A673 (cell line): ENCODE results near the gene FSTL4. TPM values are rescaled to one million over a fixed set of nuclear protein-coding genes. Genes with fewer than 3 reads are reported as not detected.

ENCODE experiments used
- BruUV-seq: library from RNA; stranded (reverse); fragments of 400-500 nt; replicated peaks from 2 replicates; lab custom pipeline; 2021; lab: Mats Ljungman, UMichigan
- CTCF ChIA-PET: fragments of 300-600 bp; sonication (Branson Sonifier 250); formaldehyde crosslinking; loops from one replicate; lab custom pipeline; 2022; ENCODE audit warnings: antibody characterized with exemption; lab: Charles Lee
- POLR2A ChIA-PET: fragments of 300-600 bp; sonication (Branson Sonifier 250); formaldehyde crosslinking; loops from one replicate; lab custom pipeline; 2022; ENCODE audit warnings: antibody characterized with exemption; ENCODE audit not compliant: low non-redundant PET; lab: Charles Lee
- DNase-seq: peaks from one replicate; pipeline ENCODE4 v3.0.0-alpha.2; 2015; ENCODE audit warnings: low spot score
- H3K27ac ChIP-seq: fragments of 200-600 bp; sonication (generic); 2 replicates; pipeline ENCODE4 v1.5.1; 2016; ENCODE audit warnings: mixed run types, low read depth, mild to moderate bottlenecking, mixed read lengths, antibody characterized with exemption, low read length; ENCODE audit not compliant: poor library complexity, severe bottlenecking
- H3K27me3 ChIP-seq: fragments of 200-600 bp; sonication (generic); replicated peaks from 2 replicates; pipeline ENCODE4 v1.6.1; 2017; ENCODE audit warnings: mixed run types, low read depth, mild to moderate bottlenecking, mixed read lengths, antibody characterized with exemption, low read length; ENCODE audit not compliant: insufficient read depth, poor library complexity
- H3K36me3 ChIP-seq: fragments of 200-600 bp; sonication (generic); 2 replicates; pipeline ENCODE4 v1.6.1; 2016; ENCODE audit warnings: mixed run types, mild to moderate bottlenecking, mixed read lengths, antibody characterized with exemption, low read length; ENCODE audit not compliant: insufficient read depth, poor library complexity, severe bottlenecking
- H3K4me1 ChIP-seq: fragments of 200-600 bp; sonication (generic); 2 replicates; pipeline ENCODE4 v1.6.1; 2017; ENCODE audit warnings: mixed run types, mild to moderate bottlenecking, mixed read lengths, antibody characterized with exemption, low read length; ENCODE audit not compliant: insufficient read depth, poor library complexity, severe bottlenecking
- H3K4me3 ChIP-seq: fragments of 200-600 bp; sonication (generic); 2 replicates; pipeline ENCODE4 v1.5.1; 2016; ENCODE audit warnings: low read depth, mixed run types, mild to moderate bottlenecking, mixed read lengths, low read length; ENCODE audit not compliant: poor library complexity, severe bottlenecking
- H3K9me3 ChIP-seq: fragments of 200-600 bp; sonication (generic); 2 replicates; pipeline ENCODE4 v1.6.1; 2016; ENCODE audit warnings: mixed run types, low read depth, mild to moderate bottlenecking, mixed read lengths, antibody characterized with exemption, low read length; ENCODE audit not compliant: poor library complexity, severe bottlenecking
- EZH2 ChIP-seq: fragments of 200-600 bp; sonication (generic); IDR thresholded peaks from 2 replicates; pipeline ENCODE4 v1.6.1; 2017; ENCODE audit warnings: borderline replicate concordance, low read depth, mild to moderate bottlenecking, mixed read lengths, antibody characterized with exemption, low read length; ENCODE audit not compliant: poor library complexity, severe bottlenecking
- intact Hi-C: fragments of 100-400 bp; cut with micrococcal nuclease; formaldehyde crosslinking; loops from one replicate; pipeline ENCODE4 v1.10.0; 2022; ENCODE audit not compliant: unreplicated experiment
- total RNA-seq: library from RNA; stranded (reverse); gene quantifications from 2 replicates; pipeline ENCODE4 v1.2.3, GENCODE V29; 2021
- TF ChIP-seq, protein P1 (sequence below): fragments of 300-800, 200-600 bp; sonication (generic); conservative IDR thresholded peaks from 2 replicates; pipeline ENCODE4 v1.5.1; 2017; ENCODE audit warnings: low read depth, mild to moderate bottlenecking, antibody characterized with exemption, low read length, moderate library complexity, mixed read lengths

The FSTL4 gene
- total RNA-seq, 1 experiment from 2014 or later, result 0.86 TPM

DNA sequence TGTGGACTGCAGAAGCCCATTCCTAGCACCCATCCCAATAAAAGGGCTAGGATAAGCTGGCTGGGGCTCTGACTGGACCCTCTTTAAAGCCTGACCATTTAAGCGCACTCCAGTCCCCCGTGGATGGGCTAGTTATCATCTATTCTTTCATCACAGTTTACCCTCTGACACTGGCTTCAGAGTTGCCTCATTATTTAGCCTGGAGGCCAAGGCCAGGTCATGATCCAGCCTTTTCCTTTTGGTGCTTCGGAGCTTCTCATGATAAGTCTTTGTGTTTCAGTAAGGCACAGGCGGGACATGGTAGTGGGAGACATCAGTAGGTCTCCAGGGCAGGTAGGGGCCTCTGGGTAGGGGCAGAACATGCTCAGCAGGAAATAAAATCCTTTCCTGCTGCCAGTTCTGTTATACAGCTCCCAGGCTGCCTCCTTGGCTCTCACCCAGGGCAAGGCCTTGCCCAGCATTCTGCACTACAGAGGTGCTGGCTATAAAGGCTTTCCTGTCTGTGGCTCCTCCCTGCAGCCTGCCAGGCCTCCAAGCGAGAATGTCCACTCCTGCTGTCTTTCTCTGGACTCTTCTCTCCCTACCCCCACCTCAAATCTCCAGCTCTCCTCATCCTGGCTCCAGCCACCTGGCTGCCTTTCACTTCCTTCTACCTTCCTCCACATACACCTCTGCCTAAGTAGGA is 128.8 kb downstream of the FSTL4 start:
- Histone ChIP-seq H3K36me3 (no peaks in the 10 kb centered on the region), H3K4me3 (no peak overlapping the region), H3K27ac (no peak overlapping the region), H3K9me3 (no peaks in the 10 kb centered on the region), H3K4me1 (no peaks in the 10 kb centered on the region), H3K27me3 (no peaks in the 10 kb centered on the region)
- TF ChIP-seq, protein P1, sequence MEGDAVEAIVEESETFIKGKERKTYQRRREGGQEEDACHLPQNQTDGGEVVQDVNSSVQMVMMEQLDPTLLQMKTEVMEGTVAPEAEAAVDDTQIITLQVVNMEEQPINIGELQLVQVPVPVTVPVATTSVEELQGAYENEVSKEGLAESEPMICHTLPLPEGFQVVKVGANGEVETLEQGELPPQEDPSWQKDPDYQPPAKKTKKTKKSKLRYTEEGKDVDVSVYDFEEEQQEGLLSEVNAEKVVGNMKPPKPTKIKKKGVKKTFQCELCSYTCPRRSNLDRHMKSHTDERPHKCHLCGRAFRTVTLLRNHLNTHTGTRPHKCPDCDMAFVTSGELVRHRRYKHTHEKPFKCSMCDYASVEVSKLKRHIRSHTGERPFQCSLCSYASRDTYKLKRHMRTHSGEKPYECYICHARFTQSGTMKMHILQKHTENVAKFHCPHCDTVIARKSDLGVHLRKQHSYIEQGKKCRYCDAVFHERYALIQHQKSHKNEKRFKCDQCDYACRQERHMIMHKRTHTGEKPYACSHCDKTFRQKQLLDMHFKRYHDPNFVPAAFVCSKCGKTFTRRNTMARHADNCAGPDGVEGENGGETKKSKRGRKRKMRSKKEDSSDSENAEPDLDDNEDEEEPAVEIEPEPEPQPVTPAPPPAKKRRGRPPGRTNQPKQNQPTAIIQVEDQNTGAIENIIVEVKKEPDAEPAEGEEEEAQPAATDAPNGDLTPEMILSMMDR, result no peak
- no peak for TF ChIP-seq EZH2
- no TSS peak for BruUV-seq
- POLR2A ChIA-PET, result no interaction called here
- CTCF ChIA-PET, result no interaction called here
- intact Hi-C loops, result no loop called here
- DNase-seq, result no peak

DNA sequence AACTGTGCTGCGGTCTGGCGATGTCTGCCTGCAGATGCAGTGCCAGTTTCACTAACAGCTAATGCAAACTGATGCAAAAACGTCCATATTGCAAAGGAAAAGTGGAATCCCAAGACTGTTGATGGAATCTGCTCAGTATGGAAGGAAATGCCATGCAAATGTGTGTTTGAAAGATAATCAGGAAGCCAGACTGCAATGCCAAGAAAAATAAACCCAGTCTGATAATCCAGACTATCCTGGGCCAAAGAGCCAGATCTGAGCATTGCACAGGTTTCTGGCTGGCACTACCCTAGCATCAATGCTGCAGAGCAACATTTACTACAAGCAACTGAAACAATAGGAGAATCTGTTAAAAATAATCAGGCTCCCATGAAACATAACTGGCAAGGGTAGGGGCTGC is 130.3 kb downstream of the FSTL4 start:
- H3K27ac ChIP-seq, result no peak overlapping the region

DNA sequence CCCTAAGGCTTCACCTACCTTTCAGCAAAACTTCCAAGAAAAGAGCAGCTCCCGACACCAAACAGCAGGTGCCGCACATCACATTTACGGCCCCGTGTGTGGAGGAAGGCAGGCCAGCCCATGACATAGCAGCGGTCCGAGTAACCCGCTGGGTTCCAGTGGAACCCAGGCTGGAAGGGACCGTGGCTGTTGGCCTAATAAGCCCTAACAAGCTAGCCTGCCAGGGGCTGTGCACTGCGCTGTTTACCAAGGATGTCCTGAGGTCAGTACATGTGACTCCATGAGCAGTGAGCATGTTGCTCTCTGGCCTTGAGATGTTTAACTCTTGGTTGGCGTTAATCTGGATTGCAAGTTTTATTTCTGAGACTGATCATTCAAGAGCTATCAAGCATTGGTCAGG is 131.5 kb downstream of the FSTL4 start:
- ChIA-PET CTCF (no interaction called here), POLR2A (no interaction called here)
- DNase-seq, result no peak
- Histone ChIP-seq H3K9me3 (no peaks in the 10 kb centered on the region), H3K4me3 (no peak overlapping the region), H3K36me3 (no peaks in the 10 kb centered on the region), H3K4me1 (no peaks in the 10 kb centered on the region), H3K27me3 (no peaks in the 10 kb centered on the region), H3K27ac (no peak overlapping the region)
- TF ChIP-seq EZH2, result no peak
- TF ChIP-seq, protein P1, result no peak
- BruUV-seq, result no TSS peak
- intact Hi-C loops, result no loop called here

More for the DNA sequence above, 130.3 kb downstream of the FSTL4 start:
- no TSS peak for BruUV-seq
- no peak for DNase-seq
- intact Hi-C loops, result no loop called here
- POLR2A ChIA-PET, result no interaction called here
- H3K4me1 ChIP-seq, result no peaks in the 10 kb centered on the region
- no peak overlapping the region for H3K4me3 ChIP-seq
- H3K9me3 ChIP-seq, result no peaks in the 10 kb centered on the region
- CTCF ChIA-PET, result no interaction called here
- H3K27me3 ChIP-seq, result no peaks in the 10 kb centered on the region
- H3K36me3 ChIP-seq, result no peaks in the 10 kb centered on the region
- TF ChIP-seq EZH2, result no peak
- TF ChIP-seq, protein P1, result no peak
